ENCODE results near the gene BPIFB4. TPM values are rescaled to one million over a fixed set of nuclear protein-coding genes. Genes with fewer than 3 reads are reported as not detected.
"Not testable (repeated sequence)": the region's sequence is repeated elsewhere in the genome, so short reads cannot be mapped to it uniquely, and the experiment has no call there.

Gene BPIFB4
- total RNA-seq, 1 experiment from 2014 or later, result not detected

DNA sequence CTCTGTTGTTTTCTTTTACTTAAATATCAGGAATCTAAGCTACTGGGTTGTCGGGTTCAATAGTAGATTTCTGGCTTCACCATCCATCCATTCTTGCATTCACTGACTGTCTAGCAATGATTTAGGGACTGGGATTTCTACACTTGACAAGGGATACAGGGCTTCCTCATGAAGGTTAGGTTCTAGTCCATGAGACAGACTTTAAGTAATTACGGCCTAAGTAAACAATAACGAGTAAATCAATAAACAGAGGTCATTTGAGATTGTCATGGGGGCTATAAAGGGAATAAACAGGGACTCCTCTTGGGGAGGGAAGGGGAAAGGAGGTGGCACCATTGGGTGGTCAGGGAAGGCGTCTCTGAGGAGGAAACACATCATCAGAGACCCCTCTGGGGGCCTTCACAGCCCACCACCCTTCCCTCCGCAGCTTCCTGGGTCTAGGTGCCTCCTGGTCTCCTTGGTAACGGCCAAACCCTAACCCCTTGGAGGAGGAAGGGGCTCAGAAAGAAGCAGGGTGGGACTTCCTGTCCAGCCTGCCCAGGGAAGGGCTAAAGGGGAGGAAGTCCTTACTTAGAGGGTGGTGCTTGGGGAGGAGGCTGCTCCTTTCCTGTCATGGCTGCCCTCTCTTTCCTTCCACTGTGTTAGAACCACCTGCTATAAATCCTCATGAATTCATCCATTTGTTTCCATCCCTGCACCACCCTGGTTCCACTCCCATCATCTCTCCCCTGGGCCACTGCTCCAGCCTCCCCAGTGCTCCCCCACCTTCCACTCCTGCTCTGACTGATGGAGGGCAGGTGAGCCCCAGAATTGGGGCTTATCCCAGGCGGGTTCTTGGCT, 33.3 kb downstream of the BPIFB4 start:
- H3K9me3 ChIP-seq (ENCODE audit: control insufficient read depth, insufficient read depth, low read depth, low read length), result no peaks in the 10 kb centered on the region

DNA sequence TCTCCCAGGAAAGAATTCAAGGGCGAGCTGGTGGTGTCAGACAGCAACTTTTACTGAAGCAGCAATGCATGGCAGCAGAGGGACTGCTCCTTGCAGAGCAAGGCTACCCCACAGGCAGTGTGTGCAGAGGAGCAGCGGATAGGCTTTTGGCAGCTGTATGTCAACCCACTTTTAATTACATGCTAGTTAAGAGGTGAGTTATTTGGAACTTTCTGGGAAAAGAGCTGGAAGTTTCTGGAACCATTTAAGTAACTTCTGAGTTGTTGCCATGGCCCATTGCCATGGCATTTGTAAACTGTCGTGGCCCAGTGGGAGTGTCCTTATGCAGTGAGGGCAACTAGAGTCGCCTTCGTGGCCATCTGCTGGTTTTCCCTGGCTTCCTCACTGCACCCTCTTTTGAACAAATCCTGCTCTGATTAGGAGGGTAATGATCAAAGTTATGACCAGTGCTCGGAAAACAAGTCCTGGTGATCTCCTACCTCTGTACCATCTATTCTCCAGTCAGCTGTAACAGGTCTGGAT, 34.0 kb downstream of the BPIFB4 start:
- ChIA-PET POLR2A (no interaction called here), CTCF (no interaction called here)
- no peaks in the 10 kb centered on the region for H3K4me1 ChIP-seq (ENCODE audit: control insufficient read depth, insufficient read depth, low read length)
- BruUV-seq (replicated peaks), result no TSS peak
- DNase-seq (ENCODE audit: low read depth, low spot score) (no peak), ATAC-seq (no peak)
- intact Hi-C loops (cut with micrococcal nuclease; ENCODE audit: unreplicated experiment), result no loop called here
- H3K27me3 ChIP-seq (ENCODE audit: control insufficient read depth, insufficient read depth, low read length), result no peaks in the 10 kb centered on the region
- H3K36me3 ChIP-seq (ENCODE audit: control insufficient read depth, insufficient read depth, low read length), result no peaks in the 10 kb centered on the region
- H3K27ac ChIP-seq (ENCODE audit: low read length), result no peak overlapping the region
- TF ChIP-seq, protein P1, sequence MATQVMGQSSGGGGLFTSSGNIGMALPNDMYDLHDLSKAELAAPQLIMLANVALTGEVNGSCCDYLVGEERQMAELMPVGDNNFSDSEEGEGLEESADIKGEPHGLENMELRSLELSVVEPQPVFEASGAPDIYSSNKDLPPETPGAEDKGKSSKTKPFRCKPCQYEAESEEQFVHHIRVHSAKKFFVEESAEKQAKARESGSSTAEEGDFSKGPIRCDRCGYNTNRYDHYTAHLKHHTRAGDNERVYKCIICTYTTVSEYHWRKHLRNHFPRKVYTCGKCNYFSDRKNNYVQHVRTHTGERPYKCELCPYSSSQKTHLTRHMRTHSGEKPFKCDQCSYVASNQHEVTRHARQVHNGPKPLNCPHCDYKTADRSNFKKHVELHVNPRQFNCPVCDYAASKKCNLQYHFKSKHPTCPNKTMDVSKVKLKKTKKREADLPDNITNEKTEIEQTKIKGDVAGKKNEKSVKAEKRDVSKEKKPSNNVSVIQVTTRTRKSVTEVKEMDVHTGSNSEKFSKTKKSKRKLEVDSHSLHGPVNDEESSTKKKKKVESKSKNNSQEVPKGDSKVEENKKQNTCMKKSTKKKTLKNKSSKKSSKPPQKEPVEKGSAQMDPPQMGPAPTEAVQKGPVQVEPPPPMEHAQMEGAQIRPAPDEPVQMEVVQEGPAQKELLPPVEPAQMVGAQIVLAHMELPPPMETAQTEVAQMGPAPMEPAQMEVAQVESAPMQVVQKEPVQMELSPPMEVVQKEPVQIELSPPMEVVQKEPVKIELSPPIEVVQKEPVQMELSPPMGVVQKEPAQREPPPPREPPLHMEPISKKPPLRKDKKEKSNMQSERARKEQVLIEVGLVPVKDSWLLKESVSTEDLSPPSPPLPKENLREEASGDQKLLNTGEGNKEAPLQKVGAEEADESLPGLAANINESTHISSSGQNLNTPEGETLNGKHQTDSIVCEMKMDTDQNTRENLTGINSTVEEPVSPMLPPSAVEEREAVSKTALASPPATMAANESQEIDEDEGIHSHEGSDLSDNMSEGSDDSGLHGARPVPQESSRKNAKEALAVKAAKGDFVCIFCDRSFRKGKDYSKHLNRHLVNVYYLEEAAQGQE (IDR thresholded peaks at IDR 0.05; ENCODE audit: insufficient read depth in 1 of 2, low read depth in 2 of 2, low read length in 1 of 2), result no peak
- no peak for TF ChIP-seq TCF7L2 (IDR thresholded peaks at IDR 0.05; ENCODE audit: low read depth, low read length)
- TF ChIP-seq POLR2AphosphoS5 (IDR thresholded peaks at IDR 0.05; ENCODE audit: low read depth, low read length), result no peak
- TF ChIP-seq SIN3A (IDR thresholded peaks at IDR 0.05; ENCODE audit: borderline replicate concordance, insufficient read depth, low read depth, low read length), result no peak
- TF ChIP-seq, protein P2, sequence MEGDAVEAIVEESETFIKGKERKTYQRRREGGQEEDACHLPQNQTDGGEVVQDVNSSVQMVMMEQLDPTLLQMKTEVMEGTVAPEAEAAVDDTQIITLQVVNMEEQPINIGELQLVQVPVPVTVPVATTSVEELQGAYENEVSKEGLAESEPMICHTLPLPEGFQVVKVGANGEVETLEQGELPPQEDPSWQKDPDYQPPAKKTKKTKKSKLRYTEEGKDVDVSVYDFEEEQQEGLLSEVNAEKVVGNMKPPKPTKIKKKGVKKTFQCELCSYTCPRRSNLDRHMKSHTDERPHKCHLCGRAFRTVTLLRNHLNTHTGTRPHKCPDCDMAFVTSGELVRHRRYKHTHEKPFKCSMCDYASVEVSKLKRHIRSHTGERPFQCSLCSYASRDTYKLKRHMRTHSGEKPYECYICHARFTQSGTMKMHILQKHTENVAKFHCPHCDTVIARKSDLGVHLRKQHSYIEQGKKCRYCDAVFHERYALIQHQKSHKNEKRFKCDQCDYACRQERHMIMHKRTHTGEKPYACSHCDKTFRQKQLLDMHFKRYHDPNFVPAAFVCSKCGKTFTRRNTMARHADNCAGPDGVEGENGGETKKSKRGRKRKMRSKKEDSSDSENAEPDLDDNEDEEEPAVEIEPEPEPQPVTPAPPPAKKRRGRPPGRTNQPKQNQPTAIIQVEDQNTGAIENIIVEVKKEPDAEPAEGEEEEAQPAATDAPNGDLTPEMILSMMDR (IDR thresholded peaks at IDR 0.05), result no peak
- in situ Hi-C loops (cut with HindIII; ENCODE audit: low pct_unique_long_range_greater_than_20kb, low sequenced_read_pairs), result no loop called here
- H3K9me3 ChIP-seq (ENCODE audit: control insufficient read depth, insufficient read depth, low read depth, low read length), result no peaks in the 10 kb centered on the region
- no peak overlapping the region for H3K4me3 ChIP-seq (ENCODE audit: low read depth in 2 of 2, low read length in 2 of 2)

More for the DNA sequence above, 33.3 kb downstream of the BPIFB4 start:
- TF ChIP-seq SIN3A (IDR thresholded peaks at IDR 0.05; ENCODE audit: borderline replicate concordance, insufficient read depth, low read depth, low read length), result no peak
- TF ChIP-seq TCF7L2 (IDR thresholded peaks at IDR 0.05; ENCODE audit: low read depth, low read length), result no peak
- TF ChIP-seq, protein P2 (IDR thresholded peaks at IDR 0.05), result no peak
- TF ChIP-seq, protein P1 (IDR thresholded peaks at IDR 0.05; ENCODE audit: insufficient read depth in 1 of 2, low read depth in 2 of 2, low read length in 1 of 2), result no peak
- no peak for TF ChIP-seq POLR2AphosphoS5 (IDR thresholded peaks at IDR 0.05; ENCODE audit: low read depth, low read length)
- intact Hi-C loops (cut with micrococcal nuclease; ENCODE audit: unreplicated experiment) (no loop called here), in situ Hi-C loops (cut with HindIII; ENCODE audit: low pct_unique_long_range_greater_than_20kb, low sequenced_read_pairs) (no loop called here)
- POLR2A ChIA-PET, result no interaction called here
- no peaks in the 10 kb centered on the region for H3K27me3 ChIP-seq (ENCODE audit: control insufficient read depth, insufficient read depth, low read length)
- CTCF ChIA-PET, result interaction anchor here (0.6 kb wide), 1 partner anchor 346 kb away, joined by 3 read pairs; no protein-coding TSS in a partner anchor
- DNase-seq (ENCODE audit: low read depth, low spot score) (no peak), ATAC-seq (no peak)
- BruUV-seq (replicated peaks), result no TSS peak
- no peak overlapping the region for H3K4me3 ChIP-seq (ENCODE audit: low read depth in 2 of 2, low read length in 2 of 2)
- no peaks in the 10 kb centered on the region for H3K36me3 ChIP-seq (ENCODE audit: control insufficient read depth, insufficient read depth, low read length)
- H3K27ac ChIP-seq (ENCODE audit: low read length), result no peak overlapping the region
- no peaks in the 10 kb centered on the region for H3K4me1 ChIP-seq (ENCODE audit: control insufficient read depth, insufficient read depth, low read length)

GRCh38 chr20:33115501-33115900, 36.1 kb downstream of the BPIFB4 start:
- DNase-seq (ENCODE audit: low read depth, low spot score); POLR2A ChIA-PET; H3K36me3 ChIP-seq (ENCODE audit: control insufficient read depth, insufficient read depth, low read length); H3K9me3 ChIP-seq (ENCODE audit: control insufficient read depth, insufficient read depth, low read depth, low read length); CTCF ChIA-PET; H3K4me1 ChIP-seq (ENCODE audit: control insufficient read depth, insufficient read depth, low read length); H3K27me3 ChIP-seq (ENCODE audit: control insufficient read depth, insufficient read depth, low read length); H3K27ac ChIP-seq (ENCODE audit: low read length); ATAC-seq; in situ Hi-C loops (cut with HindIII; ENCODE audit: low pct_unique_long_range_greater_than_20kb, low sequenced_read_pairs); intact Hi-C loops (cut with micrococcal nuclease; ENCODE audit: unreplicated experiment); BruUV-seq (replicated peaks); H3K4me3 ChIP-seq (ENCODE audit: low read depth in 2 of 2, low read length in 2 of 2): not testable (repeated sequence)
